SW 1271 (cell line): ENCODE results near the gene ZC3H18.

Source experiments
- DNase-seq, 2 experiments: peaks; one replicate each; lab custom pipeline; 2025; lab: John Stamatoyannopoulos, UW

ZC3H18 gene

GRCh38 chr16:88678224-88678979 lies 108.2 kb downstream of the ZC3H18 start:
- no peak for DNase-seq

- no peak for DNase-seq
These were observed 110.4 kb downstream of the ZC3H18 start for GRCh38 chr16:88680554-88681083.

GRCh38 chr16:88681084-88681680 lies 111.0 kb downstream of the ZC3H18 start:
- DNase-seq, result no peak
